DMS114 treated with DMSO at 0.1 percent for 48 hours (cell line): ENCODE data around the gene CD244.
"Not testable (repeated sequence)": the region's sequence is repeated elsewhere in the genome, so short reads cannot be mapped to it uniquely, and the experiment has no call there.

Source experiments
- DNase-seq: peaks from one replicate; lab custom pipeline; 2025; ENCODE audit not compliant: unreplicated experiment; lab: John Stamatoyannopoulos, UW

CD244 gene

DNA sequence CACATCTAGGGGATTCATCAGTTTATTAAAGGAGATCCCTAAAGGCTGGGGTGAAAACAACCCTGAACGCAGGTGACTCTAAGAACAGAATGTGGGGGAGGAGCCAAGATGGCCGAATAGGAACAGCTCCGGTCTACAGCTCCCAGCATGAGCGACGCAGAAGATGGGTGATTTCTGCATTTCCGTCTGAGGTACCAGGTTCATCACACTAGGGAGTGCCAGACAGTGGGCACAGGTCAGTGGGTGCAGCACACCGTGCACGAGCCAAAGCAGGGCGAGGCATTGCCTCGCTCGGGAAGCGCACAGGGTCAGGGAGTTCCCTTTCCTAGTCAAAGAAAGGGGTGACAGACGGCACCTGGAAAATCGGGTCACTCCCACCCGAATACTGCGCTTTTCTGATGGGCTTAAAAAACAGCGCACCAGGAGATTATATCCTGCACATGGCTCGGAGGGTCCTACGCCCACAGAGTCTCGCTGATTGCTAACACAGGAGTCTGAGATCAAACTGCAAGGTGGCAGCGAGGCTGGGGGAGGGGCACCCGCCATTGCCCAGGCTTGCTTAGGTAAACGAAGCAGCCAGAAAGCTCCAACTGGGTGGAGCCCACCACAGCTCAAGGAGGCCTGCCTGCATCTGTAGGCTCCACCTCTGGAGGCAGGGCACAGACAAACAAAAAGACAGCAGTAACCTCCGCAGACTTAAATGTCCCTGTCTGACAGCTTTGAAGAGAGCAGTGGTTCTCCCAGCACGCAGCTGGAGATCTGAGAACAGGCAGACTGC lies 79.5 kb downstream of the CD244 start:
- DNase-seq: not testable (repeated sequence)

DNA sequence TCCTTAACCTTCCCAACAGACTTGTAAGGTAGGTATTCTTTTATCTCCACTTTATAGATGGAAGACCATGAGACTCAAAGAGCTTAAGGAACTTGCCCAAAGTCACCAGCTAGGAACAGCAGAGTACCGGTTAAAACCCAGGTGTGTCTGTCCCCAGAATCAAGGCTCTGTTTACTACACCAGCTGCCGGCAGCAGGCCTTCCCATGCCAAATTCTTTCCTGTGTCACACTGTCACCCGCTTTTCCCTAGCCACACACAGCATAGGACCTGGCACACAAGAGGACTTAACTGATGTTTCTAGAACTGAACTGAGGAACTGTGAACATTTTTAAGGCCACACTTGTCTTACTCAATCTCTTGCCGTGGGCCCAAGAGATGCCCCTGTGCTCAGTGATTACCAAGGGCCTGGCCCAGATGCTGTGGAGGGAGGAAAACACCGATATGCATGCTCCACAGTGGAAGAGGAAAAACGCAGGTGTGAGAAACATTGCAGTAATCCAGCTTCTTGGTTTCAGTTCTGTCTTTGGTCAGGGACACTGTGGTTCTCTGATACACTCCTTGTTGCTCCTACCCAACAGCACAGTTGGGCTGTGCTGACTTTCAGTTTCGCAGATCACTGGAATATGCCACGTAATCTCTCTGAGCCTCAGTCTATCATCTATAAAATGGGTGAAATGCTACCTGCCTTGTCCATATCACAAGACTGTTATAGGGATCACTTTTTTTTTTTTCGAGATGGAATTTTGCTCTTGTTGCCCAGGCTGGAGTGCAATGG lies 80.6 kb downstream of the CD244 start:
- DNase-seq: no peak

GRCh38 chr1:160781186-160781766 lies 81.4 kb downstream of the CD244 start:
- no peak for DNase-seq

DNA sequence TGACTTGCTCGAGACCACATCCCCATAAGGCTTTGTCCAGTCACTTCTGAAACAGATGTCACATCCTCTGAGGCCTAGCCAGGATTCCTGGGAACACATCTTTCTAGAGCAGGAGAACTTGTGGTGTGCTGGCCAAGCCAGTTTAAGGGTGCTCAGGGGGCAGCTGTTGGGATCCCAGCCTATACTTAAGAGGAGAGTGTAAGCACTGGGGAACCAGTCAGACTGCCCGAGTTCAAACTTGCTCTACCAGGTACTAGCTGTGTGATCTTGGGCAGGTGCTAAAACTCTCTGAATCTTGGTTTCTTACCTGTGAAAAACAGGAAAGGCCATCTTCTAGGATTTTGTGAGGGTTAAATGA lies 82.3 kb downstream of the CD244 start:
- no peak for DNase-seq
